Ascending aorta (tissue), 2 donors: Measurements from ENCODE around the gene HSD17B11. TPM values are rescaled to one million over a fixed set of nuclear protein-coding genes. Genes with fewer than 3 reads are reported as not detected.
"Not testable (repeated sequence)": the region's sequence is repeated elsewhere in the genome, so short reads cannot be mapped to it uniquely, and the experiment has no call there.

Experiments
- DNase-seq, 2 donors: peaks; one replicate each; pipeline ENCODE4 v3.0.0-alpha.2; 2019; ENCODE audit warnings: low spot score in 2 of 2
- H3K27ac ChIP-seq, 2 donors: fragments of 200-600 bp; sonication (generic); one replicate each; pipeline ENCODE4 v1.5.1; 2016 to 2017; ENCODE audit warnings: mild to moderate bottlenecking in 1 of 2
- H3K27me3 ChIP-seq: fragments of 200-600 bp; sonication (generic); one replicate; pipeline ENCODE4 v1.5.1; 2017
- H3K36me3 ChIP-seq, 2 donors: fragments of 200-600 bp; sonication (generic); one replicate each; pipeline ENCODE4 v1.5.1; 2016
- H3K4me1 ChIP-seq, 2 donors: fragments of 200-600 bp; sonication (generic); one replicate each; pipeline ENCODE4 v1.5.1; 2016 to 2017; ENCODE audit warnings: mild to moderate bottlenecking in 1 of 2
- H3K4me3 ChIP-seq, 2 donors: fragments of 200-600 bp; sonication (generic); one replicate each; pipeline ENCODE4 v1.5.1; 2016 to 2017; ENCODE audit warnings: mild to moderate bottlenecking in 1 of 2
- H3K9me3 ChIP-seq, 2 donors: fragments of 200-600 bp; sonication (generic); one replicate each; pipeline ENCODE4 v1.5.1; 2016
- intact Hi-C: fragments of 100-400 bp; cut with DNase I; formaldehyde crosslinking; loops from one replicate; pipeline ENCODE4 v1.15.1; 2023
- total RNA-seq: library from RNA; depleted of rRNA; stranded (reverse); fragments of >200 nt; gene quantifications from one replicate; pipeline ENCODE4 v1.1.0, GENCODE V29; 2016
- TF ChIP-seq, protein P1 (sequence below), 3 experiments: fragments of 200-600 bp in 2 of 3; fragments of 450-650 bp in 1 of 3; sonication (generic) in 2 of 3; IDR thresholded peaks; one replicate each; pipeline ENCODE4 v1.5.1; 2016 to 2019; ENCODE audit warnings: antibody characterized with exemption in 3 of 3, mild to moderate bottlenecking in 1 of 3, moderate library complexity in 1 of 3

HSD17B11 gene
- total RNA-seq, 1 donor from 2014 or later, result 29.8 TPM

DNA sequence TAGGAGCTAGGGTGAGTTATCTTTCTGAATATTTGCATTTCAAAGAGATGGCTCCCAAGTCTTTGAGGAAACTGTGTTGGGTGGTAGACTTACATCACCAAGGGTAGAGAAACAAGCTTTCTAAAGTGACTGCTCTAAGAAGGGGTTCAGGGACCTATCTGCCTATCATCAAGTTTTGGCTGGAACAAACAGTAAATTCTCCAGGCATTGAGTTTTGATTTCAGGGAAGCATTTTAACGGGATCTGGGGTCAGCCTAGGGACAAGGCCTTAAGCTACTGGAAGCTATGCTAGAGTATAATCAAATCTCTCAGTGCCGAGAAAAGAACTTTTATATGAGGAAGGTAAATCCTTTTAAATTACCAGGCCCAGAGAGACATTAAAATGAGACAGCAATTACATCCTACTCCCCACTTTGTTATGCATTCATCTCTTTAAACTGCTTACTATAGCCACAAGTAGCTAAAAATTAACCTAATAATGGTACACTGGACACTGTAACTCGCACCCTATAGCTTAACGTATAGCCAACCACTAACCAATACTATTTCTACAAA, 29.4 kb upstream of the HSD17B11 start:
- Histone ChIP-seq H3K27me3 (no peaks in the 10 kb centered on the region), H3K9me3 (no peaks in the 10 kb centered on the region), H3K4me1 (peaks cover 2 to 22% of the 10 kb centered on the region in 2 donors), H3K36me3 (no peaks in the 10 kb centered on the region), H3K27ac (no peak overlapping the region), H3K4me3 (no peak overlapping the region)
- no peak for DNase-seq
- TF ChIP-seq, protein P1, sequence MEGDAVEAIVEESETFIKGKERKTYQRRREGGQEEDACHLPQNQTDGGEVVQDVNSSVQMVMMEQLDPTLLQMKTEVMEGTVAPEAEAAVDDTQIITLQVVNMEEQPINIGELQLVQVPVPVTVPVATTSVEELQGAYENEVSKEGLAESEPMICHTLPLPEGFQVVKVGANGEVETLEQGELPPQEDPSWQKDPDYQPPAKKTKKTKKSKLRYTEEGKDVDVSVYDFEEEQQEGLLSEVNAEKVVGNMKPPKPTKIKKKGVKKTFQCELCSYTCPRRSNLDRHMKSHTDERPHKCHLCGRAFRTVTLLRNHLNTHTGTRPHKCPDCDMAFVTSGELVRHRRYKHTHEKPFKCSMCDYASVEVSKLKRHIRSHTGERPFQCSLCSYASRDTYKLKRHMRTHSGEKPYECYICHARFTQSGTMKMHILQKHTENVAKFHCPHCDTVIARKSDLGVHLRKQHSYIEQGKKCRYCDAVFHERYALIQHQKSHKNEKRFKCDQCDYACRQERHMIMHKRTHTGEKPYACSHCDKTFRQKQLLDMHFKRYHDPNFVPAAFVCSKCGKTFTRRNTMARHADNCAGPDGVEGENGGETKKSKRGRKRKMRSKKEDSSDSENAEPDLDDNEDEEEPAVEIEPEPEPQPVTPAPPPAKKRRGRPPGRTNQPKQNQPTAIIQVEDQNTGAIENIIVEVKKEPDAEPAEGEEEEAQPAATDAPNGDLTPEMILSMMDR (IDR thresholded peaks at IDR 0.05), result no peak
- intact Hi-C loops, result no loop called here

DNA sequence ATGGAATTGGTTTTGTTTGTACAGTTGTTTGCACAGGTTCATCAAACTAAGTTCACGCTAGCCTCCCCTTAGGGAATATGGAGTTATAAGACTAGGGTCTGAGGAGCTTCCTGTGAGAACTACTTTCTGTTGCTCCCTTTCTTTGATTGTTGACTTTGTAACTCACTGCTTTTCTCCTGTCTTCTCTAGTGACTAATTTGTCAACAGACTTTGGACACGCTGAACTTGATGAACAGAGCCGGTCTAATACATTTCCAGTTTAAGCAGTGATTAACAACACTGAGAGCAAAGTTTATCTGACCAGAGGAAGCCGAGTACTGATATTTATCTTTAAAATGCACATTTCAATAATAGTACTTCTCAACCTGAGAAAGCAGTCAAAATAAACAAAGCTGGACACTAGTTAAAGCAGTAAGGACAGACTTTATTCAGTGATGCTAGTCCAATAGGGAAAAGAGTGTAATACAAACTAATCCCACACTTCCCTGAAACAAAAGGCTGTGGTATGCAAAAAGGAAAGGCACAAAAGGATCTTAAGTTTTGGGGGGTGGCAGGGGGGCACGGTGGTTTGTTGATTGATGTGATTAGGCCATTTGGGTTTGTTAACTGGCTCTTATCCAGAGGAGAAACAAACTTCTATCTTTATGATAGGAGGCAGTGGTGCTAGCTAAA, 28.7 kb upstream of the HSD17B11 start:
- H3K36me3 ChIP-seq, result no peaks in the 10 kb centered on the region
- TF ChIP-seq, protein P1 (IDR thresholded peaks at IDR 0.05), result no peak
- no peak overlapping the region for H3K27ac ChIP-seq
- no peak for DNase-seq
- intact Hi-C loops, result no loop called here
- H3K4me3 ChIP-seq, result no peak overlapping the region
- H3K9me3 ChIP-seq, result no peaks in the 10 kb centered on the region
- H3K4me1 ChIP-seq, result peaks cover 2 to 18% of the 10 kb centered on the region in 2 donors
- no peaks in the 10 kb centered on the region for H3K27me3 ChIP-seq

DNA sequence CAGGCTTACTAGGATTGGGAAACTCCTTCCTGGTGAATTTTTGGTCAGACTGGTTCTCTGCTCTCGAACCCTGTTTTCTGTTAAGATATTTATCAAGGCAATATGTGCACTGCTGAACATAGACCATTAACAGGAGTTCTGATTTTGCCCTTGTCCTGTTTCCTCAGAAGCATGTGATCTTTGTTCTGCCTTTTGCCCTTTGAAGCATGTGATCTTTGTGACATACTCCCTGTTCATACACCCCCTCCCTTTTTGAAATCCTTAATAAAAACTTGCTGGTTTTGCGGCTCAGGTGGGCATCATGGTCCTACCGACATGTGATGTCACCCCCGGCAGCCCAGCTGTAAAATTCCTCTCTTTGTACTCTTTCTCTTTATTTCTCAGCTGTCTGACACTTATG, 27.4 kb upstream of the HSD17B11 start:
- H3K4me1 ChIP-seq, intact Hi-C loops: not testable (repeated sequence)

DNA sequence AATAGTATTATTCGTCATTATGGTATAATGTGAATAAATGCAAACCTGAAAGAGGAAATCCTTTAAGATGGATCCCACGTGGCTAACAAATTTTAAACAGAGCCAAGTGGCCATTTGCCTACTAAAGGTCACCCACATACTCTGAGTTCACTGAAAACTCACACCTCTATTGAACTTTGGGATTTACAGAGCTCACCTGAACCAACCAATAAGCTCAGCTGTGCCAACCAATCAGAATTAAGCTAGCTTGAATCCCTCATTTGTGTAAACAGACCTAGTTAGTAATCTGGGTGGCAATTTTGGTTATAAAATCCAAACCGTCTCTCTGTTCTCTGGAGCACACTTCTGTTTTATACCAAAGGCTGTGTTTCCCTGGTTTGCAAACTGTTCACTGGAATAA, 26.0 kb upstream of the HSD17B11 start:
- intact Hi-C loops, result no loop called here
- TF ChIP-seq, protein P1 (IDR thresholded peaks at IDR 0.05), result no peak
- no peak overlapping the region for H3K27ac ChIP-seq
- no peak for DNase-seq
- no peaks in the 10 kb centered on the region for H3K9me3 ChIP-seq
- no peak overlapping the region for H3K4me3 ChIP-seq
- peaks cover 2 to 7% of the 10 kb centered on the region in 2 donors for H3K4me1 ChIP-seq
- H3K36me3 ChIP-seq, result no peaks in the 10 kb centered on the region
- no peaks in the 10 kb centered on the region for H3K27me3 ChIP-seq

More for the DNA sequence above, 27.4 kb upstream of the HSD17B11 start:
- H3K27ac ChIP-seq, H3K4me3 ChIP-seq, H3K27me3 ChIP-seq, DNase-seq, H3K9me3 ChIP-seq, H3K36me3 ChIP-seq: not testable (repeated sequence)

DNA sequence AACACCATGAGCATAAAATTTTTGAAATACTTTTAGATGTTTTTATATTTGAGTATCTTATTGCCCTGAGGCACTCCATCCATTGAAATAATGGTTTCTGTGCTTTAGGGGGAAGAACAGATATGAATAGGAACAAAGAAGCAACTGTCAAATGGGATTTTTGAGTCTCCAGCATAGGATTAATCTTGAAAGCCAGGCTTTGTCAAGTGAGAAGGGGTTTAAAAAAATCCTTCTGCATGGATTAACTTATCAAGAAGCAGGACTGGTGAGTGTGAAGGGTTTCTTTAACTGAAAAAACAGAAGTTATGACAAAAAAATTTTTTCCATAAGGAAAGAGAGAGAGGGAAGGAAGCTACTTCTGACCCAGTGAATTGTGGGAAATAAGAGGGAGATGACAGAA, 23.8 kb upstream of the HSD17B11 start:
- Histone ChIP-seq H3K27ac (no peak overlapping the region), H3K36me3 (no peaks in the 10 kb centered on the region), H3K4me3 (no peak overlapping the region), H3K4me1 (no peaks in the 10 kb centered on the region), H3K9me3 (no peaks in the 10 kb centered on the region), H3K27me3 (no peaks in the 10 kb centered on the region)
- DNase-seq, result no peak
- intact Hi-C loops, result no loop called here
- TF ChIP-seq, protein P1 (IDR thresholded peaks at IDR 0.05), result no peak

DNA sequence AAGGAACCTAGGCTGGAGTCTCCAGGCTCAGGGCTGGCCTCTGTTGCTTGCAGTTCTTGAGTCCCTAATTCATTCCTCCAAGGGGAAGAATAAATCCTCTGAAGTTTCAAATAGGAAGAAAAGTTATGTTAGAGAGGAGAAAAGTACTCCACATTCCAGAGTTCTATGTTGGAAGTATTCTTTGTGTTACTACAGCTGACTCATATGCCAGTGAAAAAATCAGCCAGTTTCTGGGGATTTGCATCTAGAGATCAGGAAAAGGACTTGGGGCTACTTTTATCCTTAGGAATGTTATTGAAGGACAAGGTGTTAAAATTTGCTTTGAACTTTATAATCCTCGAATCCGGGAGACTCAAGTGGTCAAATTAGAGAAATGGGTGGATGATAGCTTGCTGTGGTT, 19.7 kb upstream of the HSD17B11 start:
- Histone ChIP-seq H3K27me3 (no peaks in the 10 kb centered on the region), H3K9me3 (no peaks in the 10 kb centered on the region), H3K36me3 (no peaks in the 10 kb centered on the region), H3K4me1 (no peaks in the 10 kb centered on the region), H3K27ac (no peak overlapping the region), H3K4me3 (no peak overlapping the region)
- TF ChIP-seq, protein P1 (IDR thresholded peaks at IDR 0.05), result no peak
- intact Hi-C loops, result no loop called here
- no peak for DNase-seq
